Stimulated activated memory B cell treated with anti-CD40 and anti-IgM and Interleukin-4, amounts not matched to agents 10 μg/mL and 1 μg/mL and 100 μg/mL, for 72 hours (primary cell): ENCODE measurements around the gene UBXN7.
A peak's percentile ranks its signal among the peaks of the same experiment; 100 is the strongest.
"Not testable (repeated sequence)": the region's sequence is repeated elsewhere in the genome, so short reads cannot be mapped to it uniquely, and the experiment has no call there.

Source experiments
- ATAC-seq: fragments of 150-1000 bp; cut with Tn5 transposase; 2 replicates; pipeline ENCODE4 v1.10.0; 2021
- H3K27ac Mint-ChIP-seq: one replicate; pipeline ENCODE4 v1.8.0; 2022; ENCODE audit warnings: mild to moderate bottlenecking, mixed read lengths
- H3K27me3 Mint-ChIP-seq: one replicate; pipeline ENCODE4 v1.8.0; 2022; ENCODE audit warnings: mixed read lengths
- H3K36me3 Mint-ChIP-seq: one replicate; pipeline ENCODE4 v1.8.0; 2022; ENCODE audit warnings: mixed read lengths
- H3K4me1 Mint-ChIP-seq: one replicate; pipeline ENCODE4 v1.8.0; 2022; ENCODE audit warnings: mixed read lengths
- H3K4me3 Mint-ChIP-seq: one replicate; pipeline ENCODE4 v1.8.0; 2022; ENCODE audit warnings: mild to moderate bottlenecking, moderate library complexity, mixed read lengths
- H3K9me3 Mint-ChIP-seq: one replicate; pipeline ENCODE4 v1.8.0; 2022; ENCODE audit warnings: mixed read lengths

Gene UBXN7

GRCh38 chr3:196431181-196432136, 768 bp downstream of the UBXN7 start:
- Mint-ChIP-seq H3K9me3 (no peaks in the 10 kb centered on the region), H3K4me1 (peaks cover 39% of the 10 kb centered on the region), H3K27me3 (no peaks in the 10 kb centered on the region), H3K4me3 (peak overlapping the region; percentile 92), H3K36me3 (peaks cover 8% of the 10 kb centered on the region), H3K27ac (peak overlapping the region; percentile 91)
- ATAC-seq = peak; percentile 67

GRCh38 chr3:196428041-196428440, 4.2 kb downstream of the UBXN7 start:
- no peak for ATAC-seq
- Mint-ChIP-seq H3K27ac (no peak overlapping the region), H3K4me3 (no peak overlapping the region), H3K27me3 (no peaks in the 10 kb centered on the region), H3K9me3 (no peaks in the 10 kb centered on the region), H3K4me1 (peaks cover 53% of the 10 kb centered on the region), H3K36me3 (peaks cover 16% of the 10 kb centered on the region)

- not testable (repeated sequence) for H3K27me3 Mint-ChIP-seq, H3K27ac Mint-ChIP-seq
- peaks cover 57% of the 10 kb centered on the region for H3K4me1 Mint-ChIP-seq
Observed at GRCh38 chr3:196424421-196424820, 7.8 kb downstream of the UBXN7 start.

GRCh38 chr3:196423044-196423781, 9.0 kb downstream of the UBXN7 start:
- Mint-ChIP-seq H3K4me3 (no peak overlapping the region), H3K27ac (peak overlapping the region; percentile 30), H3K4me1 (peaks cover 64% of the 10 kb centered on the region), H3K36me3 (peaks cover 16% of the 10 kb centered on the region), H3K27me3 (no peaks in the 10 kb centered on the region), H3K9me3 (no peaks in the 10 kb centered on the region)
- ATAC-seq = no peak

More at GRCh38 chr3:196424421-196424820, 7.8 kb downstream of the UBXN7 start:
- not testable (repeated sequence) for H3K9me3 Mint-ChIP-seq, H3K4me3 Mint-ChIP-seq, ATAC-seq
- peaks cover 16% of the 10 kb centered on the region for H3K36me3 Mint-ChIP-seq

- H3K36me3 Mint-ChIP-seq = peaks cover 15% of the 10 kb centered on the region
- not testable (repeated sequence) for H3K4me3 Mint-ChIP-seq, ATAC-seq, H3K27ac Mint-ChIP-seq, H3K27me3 Mint-ChIP-seq, H3K9me3 Mint-ChIP-seq
- H3K4me1 Mint-ChIP-seq = peaks cover 64% of the 10 kb centered on the region
Observed at GRCh38 chr3:196421668-196422067, 10.6 kb downstream of the UBXN7 start.

- Mint-ChIP-seq H3K4me3 (no peak overlapping the region), H3K27ac (no peak overlapping the region), H3K4me1 (peaks cover 66% of the 10 kb centered on the region), H3K36me3 (peaks cover 13% of the 10 kb centered on the region), H3K27me3 (no peaks in the 10 kb centered on the region), H3K9me3 (no peaks in the 10 kb centered on the region)
- no peak for ATAC-seq
Observed at GRCh38 chr3:196419386-196419785, 12.8 kb downstream of the UBXN7 start.

GRCh38 chr3:196418601-196419000, 13.6 kb downstream of the UBXN7 start:
- ATAC-seq = no peak
- H3K27me3 Mint-ChIP-seq = no peaks in the 10 kb centered on the region
- no peak overlapping the region for H3K27ac Mint-ChIP-seq
- no peaks in the 10 kb centered on the region for H3K9me3 Mint-ChIP-seq
- H3K36me3 Mint-ChIP-seq = peaks cover 13% of the 10 kb centered on the region
- H3K4me1 Mint-ChIP-seq = peaks cover 73% of the 10 kb centered on the region
- no peak overlapping the region for H3K4me3 Mint-ChIP-seq

- Mint-ChIP-seq H3K9me3 (no peaks in the 10 kb centered on the region), H3K4me3 (no peak overlapping the region), H3K4me1 (peaks cover 55% of the 10 kb centered on the region), H3K27ac (no peak overlapping the region), H3K36me3 (peaks cover 13% of the 10 kb centered on the region), H3K27me3 (no peaks in the 10 kb centered on the region)
- no peak for ATAC-seq
Observed at GRCh38 chr3:196414469-196414868, 17.8 kb downstream of the UBXN7 start.

GRCh38 chr3:196412704-196413103, 19.5 kb downstream of the UBXN7 start:
- Mint-ChIP-seq H3K4me1 (peaks cover 54% of the 10 kb centered on the region), H3K27me3 (no peaks in the 10 kb centered on the region), H3K4me3 (peak overlapping the region; percentile 0), H3K27ac (peak overlapping the region; percentile 63), H3K9me3 (peaks cover 4% of the 10 kb centered on the region), H3K36me3 (peaks cover 26% of the 10 kb centered on the region)
- peak; percentile 89 for ATAC-seq

GRCh38 chr3:196409409-196409808, 22.8 kb downstream of the UBXN7 start:
- peaks cover 34% of the 10 kb centered on the region for H3K4me1 Mint-ChIP-seq
- H3K9me3 Mint-ChIP-seq = peaks cover 4% of the 10 kb centered on the region
- H3K27me3 Mint-ChIP-seq = no peaks in the 10 kb centered on the region
- H3K27ac Mint-ChIP-seq = no peak overlapping the region
- H3K4me3 Mint-ChIP-seq = no peak overlapping the region
- peaks cover 26% of the 10 kb centered on the region for H3K36me3 Mint-ChIP-seq
- no peak for ATAC-seq

GRCh38 chr3:196408565-196409300, 23.5 kb downstream of the UBXN7 start:
- Mint-ChIP-seq H3K27ac (no peak overlapping the region), H3K4me1 (peaks cover 28% of the 10 kb centered on the region), H3K27me3 (no peaks in the 10 kb centered on the region), H3K9me3 (peaks cover 4% of the 10 kb centered on the region), H3K36me3 (peaks cover 26% of the 10 kb centered on the region), H3K4me3 (no peak overlapping the region)
- no peak for ATAC-seq

GRCh38 chr3:196406811-196407470, 25.3 kb downstream of the UBXN7 start:
- Mint-ChIP-seq H3K27ac (no peak overlapping the region), H3K27me3 (no peaks in the 10 kb centered on the region), H3K4me3 (no peak overlapping the region), H3K9me3 (peaks cover 4% of the 10 kb centered on the region), H3K36me3 (peaks cover 34% of the 10 kb centered on the region), H3K4me1 (peaks cover 11% of the 10 kb centered on the region)
- no peak for ATAC-seq

GRCh38 chr3:196400331-196400730, 31.9 kb downstream of the UBXN7 start:
- no peak overlapping the region for H3K27ac Mint-ChIP-seq
- H3K4me3 Mint-ChIP-seq = no peak overlapping the region
- peaks cover 52% of the 10 kb centered on the region for H3K36me3 Mint-ChIP-seq
- H3K27me3 Mint-ChIP-seq = no peaks in the 10 kb centered on the region
- ATAC-seq = no peak
- H3K4me1 Mint-ChIP-seq = no peaks in the 10 kb centered on the region
- H3K9me3 Mint-ChIP-seq = no peaks in the 10 kb centered on the region

- Mint-ChIP-seq H3K27ac (no peak overlapping the region), H3K27me3 (no peaks in the 10 kb centered on the region), H3K4me3 (no peak overlapping the region), H3K4me1 (no peaks in the 10 kb centered on the region), H3K36me3 (peaks cover 45% of the 10 kb centered on the region), H3K9me3 (no peaks in the 10 kb centered on the region)
- ATAC-seq = no peak
Observed at GRCh38 chr3:196399485-196399945, 32.7 kb downstream of the UBXN7 start.
